Fibroblast of peridontal ligament (primary cell): ENCODE measurements around the gene PPP1R1C.
"Not testable (repeated sequence)": the region's sequence is repeated elsewhere in the genome, so short reads cannot be mapped to it uniquely, and the experiment has no call there.

Experiments used
- DNase-seq: peaks from one replicate; pipeline ENCODE4 v3.0.0-alpha.2; 2010; ENCODE audit errors: extremely low read depth

PPP1R1C gene, protein sequence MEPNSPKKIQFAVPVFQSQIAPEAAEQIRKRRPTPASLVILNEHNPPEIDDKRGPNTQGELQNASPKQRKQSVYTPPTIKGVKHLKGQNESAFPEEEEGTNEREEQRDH

GRCh38 chr2:181985632-181986205 lies at the start of gene PPP1R1C:
PPP1R1C (plus strand) TSS chr2:181985853; CDS start chr2:181986111, 258 bp downstream.
- DNase-seq = no peak

DNA sequence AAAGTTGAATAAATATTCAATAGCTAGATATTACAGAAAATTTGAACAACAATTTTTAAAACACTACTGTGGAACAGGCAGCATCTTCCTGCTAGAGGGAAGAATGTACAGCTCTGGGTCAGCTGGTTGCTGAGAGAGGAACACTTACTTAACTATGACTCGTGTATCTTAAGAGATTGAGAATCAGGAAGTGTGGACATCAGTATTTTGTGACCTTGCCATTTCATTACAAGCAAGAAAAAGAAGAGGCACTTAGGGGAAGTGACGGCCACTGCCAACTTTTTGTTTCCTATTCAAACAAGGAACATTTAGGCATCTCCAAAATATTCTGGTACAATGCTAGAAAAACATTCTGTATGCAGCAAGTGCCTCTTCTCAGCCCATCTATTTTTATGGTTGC lies 48.2 kb upstream of the PPP1R1C start:
- DNase-seq = peak; percentile 41

DNA sequence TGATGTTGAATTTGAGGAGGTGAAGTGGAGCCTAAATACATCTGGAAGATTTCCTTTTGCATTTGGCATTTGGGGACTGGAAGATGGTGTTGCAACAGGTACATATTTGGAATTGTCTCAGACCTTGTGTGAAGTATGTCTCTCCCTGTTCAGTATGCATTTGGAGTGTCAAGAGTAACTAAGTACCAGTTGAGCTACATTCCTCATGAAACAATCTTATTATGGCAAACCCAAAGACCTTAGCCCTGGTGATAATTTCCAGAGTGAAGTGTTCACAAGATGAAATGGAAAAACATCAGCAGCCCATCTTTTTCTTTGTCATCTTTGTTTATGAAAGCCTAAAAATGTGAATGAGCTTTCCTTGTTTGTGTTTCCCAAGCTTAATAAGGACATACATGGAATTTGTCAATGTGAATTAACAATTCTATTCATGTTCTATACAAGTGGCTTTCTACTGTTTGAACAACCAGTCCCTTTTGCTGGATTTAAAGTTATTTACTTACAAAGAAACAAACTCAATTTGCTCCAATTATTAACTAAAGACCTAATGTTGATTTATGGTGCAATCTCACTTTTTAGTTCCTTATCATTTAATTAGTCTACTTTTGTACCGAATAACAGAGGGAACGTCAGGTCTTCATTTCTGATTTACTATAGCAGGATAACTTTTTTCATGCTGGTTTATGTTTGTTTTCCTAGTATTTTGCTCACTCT lies 42.1 kb upstream of the PPP1R1C start:
- DNase-seq = no peak

GRCh38 chr2:181944164-181944913 lies 41.3 kb upstream of the PPP1R1C start:
- DNase-seq = no peak

- DNase-seq = no peak
Observed at GRCh38 chr2:181944914-181945291, 40.8 kb upstream of the PPP1R1C start.

- no peak for DNase-seq
Observed at GRCh38 chr2:181946444-181947127, 39.1 kb upstream of the PPP1R1C start.

- DNase-seq = no peak
Observed at GRCh38 chr2:181947273-181947672, 38.4 kb upstream of the PPP1R1C start.

DNA sequence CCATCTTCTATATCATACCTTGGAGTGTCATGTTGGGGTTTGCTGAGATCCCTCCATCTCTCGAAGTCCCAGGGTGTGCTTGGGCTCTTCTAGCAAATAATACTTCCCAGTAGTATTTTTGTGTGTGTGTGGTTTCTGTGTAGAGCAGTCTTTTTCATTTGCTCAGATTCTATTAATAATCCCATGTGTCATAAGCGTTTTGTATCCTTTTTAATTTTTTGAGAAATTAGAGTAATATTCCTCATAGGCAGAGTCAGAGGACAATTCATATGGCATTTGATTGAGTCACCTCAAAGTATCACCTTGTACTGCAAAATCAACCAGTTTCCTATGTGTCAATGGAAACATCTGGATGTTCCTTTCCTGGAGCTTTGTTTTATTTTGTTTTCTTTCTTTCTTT lies 37.4 kb upstream of the PPP1R1C start:
- DNase-seq = no peak

DNA sequence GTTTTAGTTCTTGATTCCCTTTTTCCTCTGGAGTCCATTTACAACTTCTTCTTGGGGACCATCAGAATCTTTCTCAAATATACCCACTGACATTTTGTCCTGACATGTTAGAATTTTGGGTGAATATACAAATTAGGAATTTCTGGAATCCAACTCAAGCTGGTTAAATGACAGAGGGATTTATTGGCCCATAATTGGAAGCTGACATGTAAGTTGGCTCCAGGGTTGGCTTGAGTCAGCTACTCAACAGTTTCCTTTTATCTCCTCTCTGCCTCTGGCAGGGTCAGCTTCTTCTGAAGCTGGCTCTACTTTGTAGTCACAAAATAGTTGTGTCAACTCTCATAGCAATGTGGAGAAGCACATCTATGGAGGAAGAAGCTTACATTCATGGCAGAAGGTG lies 36.6 kb upstream of the PPP1R1C start:
- DNase-seq = peak; percentile 57

DNA sequence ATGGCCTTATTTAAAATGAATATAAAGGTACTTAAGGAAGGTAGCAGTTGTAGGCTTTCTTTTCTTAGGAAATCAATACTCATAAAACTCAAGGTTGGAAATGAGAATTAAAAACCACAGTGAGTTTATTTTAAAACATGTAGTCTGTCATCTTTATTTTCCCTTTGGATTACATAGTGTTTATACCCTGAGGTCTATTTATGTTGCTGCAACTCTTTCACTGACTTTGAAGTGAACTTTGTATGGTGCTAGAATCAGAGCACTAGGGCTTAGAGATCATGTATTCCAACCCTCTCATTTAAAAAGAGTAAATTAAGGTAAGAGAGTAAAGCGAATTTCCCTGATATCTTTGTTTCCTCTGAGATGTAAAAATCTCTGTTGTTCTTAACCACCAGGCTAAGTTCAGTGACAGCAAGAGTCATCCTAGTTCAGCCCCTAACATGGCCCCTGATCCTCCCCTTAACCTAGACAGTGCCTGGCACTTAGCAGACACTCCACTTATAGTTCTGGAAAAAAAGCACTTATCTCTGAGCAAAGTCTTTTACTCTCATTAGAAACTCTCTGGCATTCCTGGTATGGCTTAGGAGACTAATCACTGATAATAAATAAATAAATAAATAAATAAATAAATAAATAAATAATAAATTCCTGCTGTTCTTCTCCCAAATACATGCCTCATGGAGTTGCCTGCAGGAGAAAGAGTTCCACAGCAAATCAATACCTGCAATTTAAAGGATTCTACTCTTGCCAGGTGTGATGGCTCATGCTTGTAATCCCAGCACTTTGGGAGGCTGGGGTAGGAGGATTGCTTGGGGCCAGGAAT lies 33.0 kb upstream of the PPP1R1C start:
- DNase-seq = peak; percentile 39

GRCh38 chr2:181953881-181954537 lies 31.6 kb upstream of the PPP1R1C start:
- DNase-seq = peak; percentile 70

GRCh38 chr2:181954538-181954883 lies 31.1 kb upstream of the PPP1R1C start:
- DNase-seq = no peak

- peak; percentile 87 for DNase-seq
Observed at GRCh38 chr2:181955010-181955409, 30.6 kb upstream of the PPP1R1C start.

GRCh38 chr2:181955866-181956265 lies 29.8 kb upstream of the PPP1R1C start:
- DNase-seq = not testable (repeated sequence)

GRCh38 chr2:181957668-181958067 lies 28.0 kb upstream of the PPP1R1C start:
- no peak for DNase-seq

DNA sequence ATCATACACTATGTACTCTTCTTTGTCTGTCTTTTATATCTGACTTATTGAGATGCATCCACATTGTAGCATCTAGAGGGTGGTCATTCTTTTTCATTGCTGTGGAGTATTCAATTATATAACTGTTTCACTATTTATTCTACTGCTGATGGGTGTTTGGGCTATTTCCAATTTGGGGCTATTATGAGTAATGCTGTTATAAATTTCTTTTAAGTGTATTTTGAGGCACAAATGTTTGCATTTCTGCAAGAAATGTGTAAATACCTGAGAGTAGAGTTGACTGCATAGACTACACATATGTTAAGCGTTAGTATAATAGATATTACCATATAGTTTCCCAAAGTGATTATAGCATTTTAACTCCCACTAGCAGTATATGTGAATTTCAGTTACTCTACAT lies 26.9 kb upstream of the PPP1R1C start:
- no peak for DNase-seq

- DNase-seq = no peak
Observed at GRCh38 chr2:181959508-181959907, 26.1 kb upstream of the PPP1R1C start.

GRCh38 chr2:181961167-181961566 lies 24.5 kb upstream of the PPP1R1C start:
- not testable (repeated sequence) for DNase-seq

DNA sequence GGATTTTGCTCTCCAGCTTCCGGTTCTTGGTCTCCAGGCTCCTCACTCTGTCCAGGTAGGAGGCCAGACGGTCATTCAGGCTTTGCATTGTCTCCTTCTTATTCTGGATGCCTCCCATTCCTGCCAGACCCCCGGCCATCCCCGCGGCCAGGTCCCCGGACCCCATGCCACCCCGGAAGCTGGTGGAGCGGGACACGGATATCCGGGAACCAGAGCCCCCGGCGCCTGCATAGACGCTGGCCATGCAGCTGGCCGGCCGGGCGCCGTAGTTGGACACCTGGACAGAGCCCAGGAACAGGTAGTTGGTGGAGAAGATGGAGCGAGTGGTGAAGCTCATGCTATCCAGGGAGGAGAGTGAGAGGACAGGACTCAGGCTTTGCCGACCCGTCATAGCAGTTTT lies 23.5 kb upstream of the PPP1R1C start:
- DNase-seq = no peak

DNA sequence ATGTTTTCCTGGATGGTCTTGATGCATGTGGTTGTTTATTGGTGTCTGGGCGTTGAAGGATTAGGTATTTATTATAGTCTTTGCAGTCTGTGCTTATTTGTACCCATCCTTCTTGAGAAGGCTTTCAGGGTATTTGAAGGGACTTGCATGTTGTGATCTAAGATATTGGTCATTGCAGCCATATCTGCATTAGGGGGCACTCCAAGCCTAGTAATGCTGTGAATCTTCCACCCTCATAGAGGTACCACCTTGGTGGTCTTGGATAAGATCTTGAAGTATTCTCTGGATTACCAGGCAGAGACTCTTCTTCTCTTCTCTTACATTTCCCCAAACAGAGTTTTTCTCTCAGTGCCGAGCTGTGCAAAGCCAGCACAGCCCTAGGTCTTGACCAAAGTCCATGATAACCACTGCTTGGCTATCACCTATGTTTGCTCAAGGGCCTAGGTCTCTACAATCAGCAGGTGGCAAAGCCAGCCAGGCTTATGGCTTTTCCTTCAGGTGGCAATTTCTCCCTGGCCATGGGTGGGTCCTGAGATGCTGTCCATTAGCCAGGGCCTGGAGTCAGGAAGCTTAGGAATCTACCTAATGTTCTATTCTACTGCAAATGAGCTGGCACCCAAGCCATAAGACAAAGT lies 15.4 kb upstream of the PPP1R1C start:
- no peak for DNase-seq
